ENCODE measurements around the gene IMPDH2.
A peak's percentile ranks its signal among the peaks of the same experiment; 100 is the strongest.

IMPDH2 gene

GRCh38 chr3:49054344-49054862 lies 25.2 kb upstream of the IMPDH2 start:
- Mint-ChIP-seq H3K4me1 (no peaks in the 10 kb centered on the region), H3K27me3 (ENCODE audit: low read depth, poor library complexity) (no peaks in the 10 kb centered on the region), H3K4me3 (no peak overlapping the region), H3K9me3 (no peaks in the 10 kb centered on the region), H3K27ac (peak overlapping the region; percentile 32), H3K36me3 (ENCODE audit: low read depth) (peaks cover 71% of the 10 kb centered on the region)
- TF ChIP-seq, protein P1, sequence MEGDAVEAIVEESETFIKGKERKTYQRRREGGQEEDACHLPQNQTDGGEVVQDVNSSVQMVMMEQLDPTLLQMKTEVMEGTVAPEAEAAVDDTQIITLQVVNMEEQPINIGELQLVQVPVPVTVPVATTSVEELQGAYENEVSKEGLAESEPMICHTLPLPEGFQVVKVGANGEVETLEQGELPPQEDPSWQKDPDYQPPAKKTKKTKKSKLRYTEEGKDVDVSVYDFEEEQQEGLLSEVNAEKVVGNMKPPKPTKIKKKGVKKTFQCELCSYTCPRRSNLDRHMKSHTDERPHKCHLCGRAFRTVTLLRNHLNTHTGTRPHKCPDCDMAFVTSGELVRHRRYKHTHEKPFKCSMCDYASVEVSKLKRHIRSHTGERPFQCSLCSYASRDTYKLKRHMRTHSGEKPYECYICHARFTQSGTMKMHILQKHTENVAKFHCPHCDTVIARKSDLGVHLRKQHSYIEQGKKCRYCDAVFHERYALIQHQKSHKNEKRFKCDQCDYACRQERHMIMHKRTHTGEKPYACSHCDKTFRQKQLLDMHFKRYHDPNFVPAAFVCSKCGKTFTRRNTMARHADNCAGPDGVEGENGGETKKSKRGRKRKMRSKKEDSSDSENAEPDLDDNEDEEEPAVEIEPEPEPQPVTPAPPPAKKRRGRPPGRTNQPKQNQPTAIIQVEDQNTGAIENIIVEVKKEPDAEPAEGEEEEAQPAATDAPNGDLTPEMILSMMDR (IDR thresholded peaks at IDR 0.05), result no peak
- DNase-seq, result no peak

GRCh38 chr3:49053543-49053942 lies 24.3 kb upstream of the IMPDH2 start:
- no peak overlapping the region for H3K27ac Mint-ChIP-seq
- H3K27me3 Mint-ChIP-seq (ENCODE audit: low read depth, poor library complexity), result no peaks in the 10 kb centered on the region
- TF ChIP-seq, protein P1 (IDR thresholded peaks at IDR 0.05), result no peak
- H3K36me3 Mint-ChIP-seq (ENCODE audit: low read depth), result peaks cover 68% of the 10 kb centered on the region
- H3K9me3 Mint-ChIP-seq, result no peaks in the 10 kb centered on the region
- H3K4me3 Mint-ChIP-seq, result no peak overlapping the region
- H3K4me1 Mint-ChIP-seq, result no peaks in the 10 kb centered on the region
- no peak for DNase-seq

- Mint-ChIP-seq H3K4me3 (no peak overlapping the region), H3K4me1 (peaks cover 16% of the 10 kb centered on the region), H3K27ac (no peak overlapping the region), H3K27me3 (ENCODE audit: low read depth, poor library complexity) (no peaks in the 10 kb centered on the region), H3K9me3 (no peaks in the 10 kb centered on the region), H3K36me3 (ENCODE audit: low read depth) (peaks cover 53% of the 10 kb centered on the region)
- TF ChIP-seq, protein P1 (IDR thresholded peaks at IDR 0.05), result no peak
- DNase-seq, result no peak
These were observed 6.1 kb upstream of the IMPDH2 start for GRCh38 chr3:49035281-49035680.

DNA sequence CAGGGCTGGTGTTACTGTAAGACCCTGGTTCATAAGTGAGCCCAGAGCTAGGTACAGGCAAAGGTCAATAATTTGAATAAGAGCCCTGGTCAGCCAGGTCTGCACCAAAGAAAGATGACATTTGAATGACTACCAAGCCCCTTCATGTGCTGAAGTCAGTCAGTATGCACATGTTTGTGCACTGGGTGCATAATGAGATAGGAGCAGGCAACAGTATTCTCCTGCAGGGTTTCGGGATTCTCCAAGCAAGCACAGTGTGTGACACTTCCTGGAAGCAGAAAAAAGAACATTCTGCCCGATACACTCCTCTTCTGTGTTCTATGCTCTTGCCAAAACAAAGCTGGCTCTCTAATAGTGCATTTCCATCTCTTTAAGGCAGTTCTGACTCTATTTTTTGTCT lies 5.5 kb upstream of the IMPDH2 start:
- Mint-ChIP-seq H3K4me3 (no peak overlapping the region), H3K4me1 (peaks cover 17% of the 10 kb centered on the region), H3K9me3 (no peaks in the 10 kb centered on the region), H3K27me3 (ENCODE audit: low read depth, poor library complexity) (no peaks in the 10 kb centered on the region), H3K27ac (peak overlapping the region; percentile 70), H3K36me3 (ENCODE audit: low read depth) (peaks cover 53% of the 10 kb centered on the region)
- TF ChIP-seq, protein P1 (IDR thresholded peaks at IDR 0.05), result no peak
- DNase-seq, result no peak

- Mint-ChIP-seq H3K27me3 (ENCODE audit: low read depth, poor library complexity) (no peaks in the 10 kb centered on the region), H3K4me1 (peaks cover 36% of the 10 kb centered on the region), H3K9me3 (no peaks in the 10 kb centered on the region), H3K4me3 (no peak overlapping the region), H3K27ac (no peak overlapping the region), H3K36me3 (ENCODE audit: low read depth) (peaks cover 59% of the 10 kb centered on the region)
- TF ChIP-seq, protein P1 (IDR thresholded peaks at IDR 0.05), result no peak
- DNase-seq, result no peak
These were observed 3.6 kb upstream of the IMPDH2 start for GRCh38 chr3:49032646-49033304.

- Mint-ChIP-seq H3K36me3 (ENCODE audit: low read depth) (peaks cover 56% of the 10 kb centered on the region), H3K4me3 (no peak overlapping the region), H3K9me3 (no peaks in the 10 kb centered on the region), H3K27ac (peak overlapping the region; percentile 51), H3K27me3 (ENCODE audit: low read depth, poor library complexity) (no peaks in the 10 kb centered on the region), H3K4me1 (peaks cover 42% of the 10 kb centered on the region)
- no peak for DNase-seq
- TF ChIP-seq, protein P1 (IDR thresholded peaks at IDR 0.05), result no peak
These were observed 1.1 kb upstream of the IMPDH2 start for GRCh38 chr3:49030321-49030720.

Measured in nephron progenitor cell (in vitro differentiated cells).